Ectodermal cell (in vitro differentiated cells): ENCODE measurements around the gene SLC35F2.
"Not testable (repeated sequence)": the region's sequence is repeated elsewhere in the genome, so short reads cannot be mapped to it uniquely, and the experiment has no call there.

Experiments
- H3K27ac ChIP-seq: 2 replicates; pipeline ENCODE4 v1.7.0; 2013; ENCODE audit warnings: mild to moderate bottlenecking, low read depth, low read length; ENCODE audit not compliant: insufficient read depth, poor library complexity, severe bottlenecking
- H3K27me3 ChIP-seq: 2 replicates; pipeline ENCODE4 v1.7.0; 2013; ENCODE audit warnings: mild to moderate bottlenecking, low read length; ENCODE audit not compliant: insufficient read depth, control insufficient read depth, poor library complexity, severe bottlenecking
- H3K36me3 ChIP-seq: one replicate; pipeline ENCODE4 v1.7.0; 2013; ENCODE audit warnings: low read length; ENCODE audit not compliant: control insufficient read depth, insufficient read depth
- H3K4me1 ChIP-seq: one replicate; pipeline ENCODE4 v1.7.0; 2013; ENCODE audit warnings: low read length; ENCODE audit not compliant: control insufficient read depth, insufficient read depth
- H3K4me3 ChIP-seq: 2 replicates; pipeline ENCODE4 v1.7.0; 2013; ENCODE audit warnings: low read depth, low read length, control low read depth; ENCODE audit not compliant: insufficient read depth
- H3K9me3 ChIP-seq: 2 replicates; pipeline ENCODE4 v1.7.0; 2013; ENCODE audit warnings: mild to moderate bottlenecking, low read length, moderate library complexity; ENCODE audit not compliant: control insufficient read depth
- WGBS, 2 experiments: methylation state at CpG; one replicate each; pipeline ENCODE4 v1.1.7; 2013; ENCODE audit warnings: missing lambda C conversion rate in 2 of 2; 5-methylcytosine and 5-hydroxymethylcytosine counted together

SLC35F2 gene

GRCh38 chr11:107776062-107776461 is 82.5 kb downstream of the SLC35F2 start:
- 87 to 98% methylated on average over 6 of the region's 6 CpGs for WGBS, 2 experiments

GRCh38 chr11:107770551-107770951 is 88.0 kb downstream of the SLC35F2 start:
- WGBS, 2 experiments: 77 to 84% methylated on average over 3 of the region's 3 CpGs
- H3K36me3 ChIP-seq: no peaks in the 10 kb centered on the region
- H3K4me3 ChIP-seq: no peak overlapping the region
- H3K27me3 ChIP-seq: no peaks in the 10 kb centered on the region
- H3K4me1 ChIP-seq: no peaks in the 10 kb centered on the region
- H3K27ac ChIP-seq: no peak overlapping the region
- H3K9me3 ChIP-seq: no peaks in the 10 kb centered on the region

More at GRCh38 chr11:107776062-107776461, 82.5 kb downstream of the SLC35F2 start:
- H3K27ac ChIP-seq: no peak overlapping the region
- H3K27me3 ChIP-seq: no peaks in the 10 kb centered on the region
- H3K9me3 ChIP-seq: no peaks in the 10 kb centered on the region
- no peak overlapping the region for H3K4me3 ChIP-seq
- no peaks in the 10 kb centered on the region for H3K36me3 ChIP-seq
- H3K4me1 ChIP-seq: no peaks in the 10 kb centered on the region

- no peaks in the 10 kb centered on the region for H3K4me1 ChIP-seq
- H3K27ac ChIP-seq: no peak overlapping the region
- H3K36me3 ChIP-seq: no peaks in the 10 kb centered on the region
- no peaks in the 10 kb centered on the region for H3K27me3 ChIP-seq
- 59 to 65% methylated on average over 3 of the region's 3 CpGs for WGBS, 2 experiments
- no peaks in the 10 kb centered on the region for H3K9me3 ChIP-seq
- H3K4me3 ChIP-seq: no peak overlapping the region
These were observed 89.4 kb downstream of the SLC35F2 start for GRCh38 chr11:107769189-107769588.

- 94 to 95% methylated on average over 7 of the region's 7 CpGs for WGBS, 2 experiments
- H3K27ac ChIP-seq, H3K4me1 ChIP-seq, H3K4me3 ChIP-seq, H3K9me3 ChIP-seq, H3K36me3 ChIP-seq, H3K27me3 ChIP-seq: not testable (repeated sequence)
These were observed 99.8 kb downstream of the SLC35F2 start for GRCh38 chr11:107758719-107759355.

- H3K36me3 ChIP-seq: no peaks in the 10 kb centered on the region
- H3K27ac ChIP-seq: no peak overlapping the region
- no peaks in the 10 kb centered on the region for H3K4me1 ChIP-seq
- H3K4me3 ChIP-seq: no peak overlapping the region
- WGBS, 2 experiments: 93 to 100% methylated on average over 1 of the region's 1 CpG
- H3K27me3 ChIP-seq: no peaks in the 10 kb centered on the region
- no peaks in the 10 kb centered on the region for H3K9me3 ChIP-seq
These were observed 100.9 kb downstream of the SLC35F2 start for GRCh38 chr11:107757661-107758060.

GRCh38 chr11:107756553-107756952 is 102.0 kb downstream of the SLC35F2 start:
- Histone ChIP-seq H3K27ac (no peak overlapping the region), H3K9me3 (no peaks in the 10 kb centered on the region), H3K4me1 (no peaks in the 10 kb centered on the region), H3K4me3 (no peak overlapping the region), H3K27me3 (no peaks in the 10 kb centered on the region), H3K36me3 (no peaks in the 10 kb centered on the region)
- 76 to 81% methylated on average over 1 of the region's 1 CpG for WGBS, 2 experiments

GRCh38 chr11:107752949-107753822 is 105.4 kb downstream of the SLC35F2 start:
- H3K27me3 ChIP-seq: no peaks in the 10 kb centered on the region
- H3K4me1 ChIP-seq: no peaks in the 10 kb centered on the region
- no peak overlapping the region for H3K27ac ChIP-seq
- H3K36me3 ChIP-seq: no peaks in the 10 kb centered on the region
- 67 to 90% methylated on average over 2 of the region's 2 CpGs for WGBS, 2 experiments
- H3K4me3 ChIP-seq: no peak overlapping the region
- H3K9me3 ChIP-seq: no peaks in the 10 kb centered on the region

- H3K4me1 ChIP-seq: no peaks in the 10 kb centered on the region
- no peak overlapping the region for H3K4me3 ChIP-seq
- H3K9me3 ChIP-seq: no peaks in the 10 kb centered on the region
- H3K27ac ChIP-seq: no peak overlapping the region
- H3K27me3 ChIP-seq: no peaks in the 10 kb centered on the region
- 52 to 58% methylated on average over 5 of the region's 5 CpGs for WGBS, 2 experiments
- no peaks in the 10 kb centered on the region for H3K36me3 ChIP-seq
These were observed 106.1 kb downstream of the SLC35F2 start for GRCh38 chr11:107752508-107752907.

GRCh38 chr11:107751082-107751481 is 107.5 kb downstream of the SLC35F2 start:
- Histone ChIP-seq H3K27ac (no peak overlapping the region), H3K4me1 (no peaks in the 10 kb centered on the region), H3K36me3 (no peaks in the 10 kb centered on the region), H3K27me3 (no peaks in the 10 kb centered on the region), H3K4me3 (no peak overlapping the region), H3K9me3 (no peaks in the 10 kb centered on the region)
- WGBS, 2 experiments: 81 to 84% methylated on average over 9 of the region's 9 CpGs

- Histone ChIP-seq H3K27ac (no peak overlapping the region), H3K4me1 (no peaks in the 10 kb centered on the region), H3K9me3 (no peaks in the 10 kb centered on the region), H3K27me3 (no peaks in the 10 kb centered on the region), H3K36me3 (no peaks in the 10 kb centered on the region), H3K4me3 (no peak overlapping the region)
- 91 to 92% methylated on average over 15 of the region's 15 CpGs for WGBS, 2 experiments
These were observed 108.3 kb downstream of the SLC35F2 start for GRCh38 chr11:107750313-107750712.
